Chondrocyte (in vitro differentiated cells): ENCODE results near the gene PIP5K1B. TPM values are rescaled to one million over a fixed set of nuclear protein-coding genes. Genes with fewer than 3 reads are reported as not detected.

Experiments
- DNase-seq: peaks from one replicate; pipeline ENCODE4 v3.0.0; 2021; ENCODE audit warnings: mixed read lengths, low spot score
- H3K27ac Mint-ChIP-seq: one replicate; pipeline ENCODE4 v1.8.0; 2021; ENCODE audit warnings: mild to moderate bottlenecking, moderate library complexity, mixed read lengths; ENCODE audit not compliant: unreplicated experiment
- H3K27me3 Mint-ChIP-seq: 2 replicates; pipeline ENCODE4 v1.8.0; 2021; ENCODE audit warnings: low read depth, mixed read lengths
- H3K36me3 Mint-ChIP-seq: 2 replicates; pipeline ENCODE4 v1.8.0; 2021; ENCODE audit warnings: low read depth, mixed read lengths
- H3K4me1 Mint-ChIP-seq: 2 replicates; pipeline ENCODE4 v1.8.0; 2021; ENCODE audit warnings: low read depth, mild to moderate bottlenecking, mixed read lengths
- H3K4me3 Mint-ChIP-seq: one replicate; pipeline ENCODE4 v1.8.0; 2021; ENCODE audit warnings: mild to moderate bottlenecking, moderate library complexity, mixed read lengths; ENCODE audit not compliant: unreplicated experiment
- H3K9me3 Mint-ChIP-seq: 2 replicates; pipeline ENCODE4 v1.8.0; 2021; ENCODE audit warnings: low read depth, mixed read lengths
- CTCF ChIP-seq: fragments of 200-600 bp; sonication (generic); IDR thresholded peaks from 2 replicates; pipeline ENCODE4 v1.5.0; 2021; ENCODE audit warnings: antibody characterized with exemption, mild to moderate bottlenecking, moderate library complexity
- total RNA-seq: library from RNA; stranded (reverse); gene quantifications from 3 replicates; pipeline ENCODE4 v1.2.1, GENCODE V29; 2021

The PIP5K1B gene
- total RNA-seq, 1 donor from 2014 or later, result not detected

- H3K4me1 Mint-ChIP-seq, result no peaks in the 10 kb centered on the region
These were observed 173.4 kb downstream of the PIP5K1B start for GRCh38 chr9:68878450-68878849.

GRCh38 chr9:68883224-68883623 lies 178.2 kb downstream of the PIP5K1B start:
- Mint-ChIP-seq H3K27ac (no peak overlapping the region), H3K36me3 (no peaks in the 10 kb centered on the region), H3K4me1 (no peaks in the 10 kb centered on the region), H3K9me3 (no peaks in the 10 kb centered on the region), H3K27me3 (peaks cover 6% of the 10 kb centered on the region), H3K4me3 (no peak overlapping the region)
- no peak for TF ChIP-seq CTCF
- no peak for DNase-seq

More at GRCh38 chr9:68878450-68878849, 173.4 kb downstream of the PIP5K1B start:
- no peak for DNase-seq
- no peak overlapping the region for H3K27ac Mint-ChIP-seq
- no peak overlapping the region for H3K4me3 Mint-ChIP-seq
- no peak for TF ChIP-seq CTCF
- H3K9me3 Mint-ChIP-seq, result no peaks in the 10 kb centered on the region
- H3K36me3 Mint-ChIP-seq, result no peaks in the 10 kb centered on the region
- peaks cover under 1% of the 10 kb centered on the region for H3K27me3 Mint-ChIP-seq

- no peak overlapping the region for H3K4me3 Mint-ChIP-seq
- peaks cover 6% of the 10 kb centered on the region for H3K27me3 Mint-ChIP-seq
- no peak for DNase-seq
- no peaks in the 10 kb centered on the region for H3K36me3 Mint-ChIP-seq
- no peak for TF ChIP-seq CTCF
- H3K9me3 Mint-ChIP-seq, result no peaks in the 10 kb centered on the region
- H3K4me1 Mint-ChIP-seq, result no peaks in the 10 kb centered on the region
- H3K27ac Mint-ChIP-seq, result no peak overlapping the region
These were observed 182.2 kb downstream of the PIP5K1B start for GRCh38 chr9:68887232-68887631.

- peaks cover 14% of the 10 kb centered on the region for H3K27me3 Mint-ChIP-seq
- no peak for DNase-seq
- H3K9me3 Mint-ChIP-seq, result no peaks in the 10 kb centered on the region
- no peaks in the 10 kb centered on the region for H3K36me3 Mint-ChIP-seq
- TF ChIP-seq CTCF, result no peak
- H3K27ac Mint-ChIP-seq, result no peak overlapping the region
- H3K4me1 Mint-ChIP-seq, result peaks cover 15% of the 10 kb centered on the region
- H3K4me3 Mint-ChIP-seq, result no peak overlapping the region
These were observed 189.5 kb downstream of the PIP5K1B start for GRCh38 chr9:68894502-68894901.

- H3K27me3 Mint-ChIP-seq, result peaks cover 14% of the 10 kb centered on the region
- no peaks in the 10 kb centered on the region for H3K36me3 Mint-ChIP-seq
- no peaks in the 10 kb centered on the region for H3K9me3 Mint-ChIP-seq
- peaks cover 15% of the 10 kb centered on the region for H3K4me1 Mint-ChIP-seq
- no peak for TF ChIP-seq CTCF
- DNase-seq, result no peak
- H3K27ac Mint-ChIP-seq, result no peak overlapping the region
- no peak overlapping the region for H3K4me3 Mint-ChIP-seq
These were observed 190.9 kb downstream of the PIP5K1B start for GRCh38 chr9:68895741-68896478.
